ENCODE measurements around the gene RGPD6.
"Not testable (repeated sequence)": the region's sequence is repeated elsewhere in the genome, so short reads cannot be mapped to it uniquely, and the experiment has no call there.

GRCh38 chr2:110602139-110602538 is 25.1 kb upstream of the RGPD6 start:
- TF ChIP-seq CTCF (IDR thresholded peaks at IDR 0.05; ENCODE audit: low read depth, low read length, poor library complexity, severe bottlenecking); EZH2phosphoT487 (IDR thresholded peaks at IDR 0.05; ENCODE audit: borderline replicate concordance, low read length): not testable (repeated sequence)

Measured in DOHH2 (cell line).